T-cell (primary cell): ENCODE data around the gene SIL1. TPM values are rescaled to one million over a fixed set of nuclear protein-coding genes. Genes with fewer than 3 reads are reported as not detected.

Experiments used
- ATAC-seq, 4 experiments: fragments of 200-7000 bp in 3 of 4; fragments of 150-1000 bp in 1 of 4; cut with Tn5 transposase; replicated peaks in 1 of 4; 1 replicate in 3 of 4; 2 replicates in 1 of 4; pipeline ENCODE4 v1.10.0; 2021; ENCODE audit warnings: moderate library complexity in 3 of 4, mild to moderate bottlenecking in 2 of 4, moderate number of reproducible peaks in 1 of 4
- CTCF ChIA-PET, 2 donors: fragments of 300-600 bp; sonication (Branson Sonifier 250); formaldehyde crosslinking; loops; one replicate each; lab custom pipeline; 2022; ENCODE audit warnings: antibody characterized with exemption in 2 of 2; lab: Charles Lee
- POLR2A ChIA-PET, 2 donors: fragments of 300-600 bp; sonication (Branson Sonifier 250); formaldehyde crosslinking; loops; one replicate each; lab custom pipeline; 2022; ENCODE audit warnings: antibody characterized with exemption in 2 of 2; lab: Charles Lee
- DNase-seq, 35 experiments: peaks; one replicate each; pipeline versions ENCODE4 v3.0.0 to v3.0.0-alpha.2; 2013 to 2023
- H3K27ac ChIP-seq: one replicate; pipeline ENCODE4 v1.5.1; 2013; ENCODE audit warnings: low read length
- H3K27me3 ChIP-seq, 2 experiments: replicated peaks in 1 of 2; 1 replicate in 1 of 2; 2 replicates in 1 of 2; pipeline versions ENCODE4 v1.6.1 to v1.7.0; 2013; ENCODE audit warnings: low read length in 1 of 2, mixed read lengths in 1 of 2; ENCODE audit not compliant: control insufficient read depth in 2 of 2, insufficient read depth in 2 of 2; ENCODE audit errors: extremely low read depth in 1 of 2
- H3K36me3 ChIP-seq, 2 donors: 1 replicate in 1 of 2; 2 replicates in 1 of 2; pipeline versions ENCODE4 v1.6.1 to v1.7.0; 2013; ENCODE audit warnings: low read length in 1 of 2; ENCODE audit not compliant: control insufficient read depth in 2 of 2, insufficient read depth in 1 of 2; ENCODE audit errors: extremely low read depth in 1 of 2
- H3K4me1 ChIP-seq, 2 experiments: 1 replicate in 1 of 2; 2 replicates in 1 of 2; pipeline versions ENCODE4 v1.6.1 to v1.7.0; 2013; ENCODE audit warnings: low read length in 2 of 2, mixed read lengths in 1 of 2; ENCODE audit not compliant: insufficient read depth in 2 of 2, control insufficient read depth in 1 of 2; ENCODE audit errors: extremely low read depth in 1 of 2
- H3K4me3 ChIP-seq, 2 donors: 1 replicate in 1 of 2; 2 replicates in 1 of 2; pipeline versions ENCODE4 v1.5.1 to v1.7.0; 2013; ENCODE audit warnings: mild to moderate bottlenecking in 2 of 2, low read length in 1 of 2, moderate library complexity in 1 of 2; ENCODE audit not compliant: control insufficient read depth in 1 of 2; ENCODE audit errors: extremely low read depth in 1 of 2
- H3K9me3 ChIP-seq: 2 replicates; pipeline ENCODE4 v1.7.0; 2013
- H3K27ac Mint-ChIP-seq, 2 donors: one replicate each; pipeline ENCODE4 v1.8.0; 2020 to 2021; ENCODE audit warnings: mild to moderate bottlenecking in 2 of 2, mixed read lengths in 2 of 2
- H3K27me3 Mint-ChIP-seq, 2 donors: one replicate each; pipeline ENCODE4 v1.8.0; 2021 to 2022; ENCODE audit warnings: mixed read lengths in 2 of 2
- H3K36me3 Mint-ChIP-seq: one replicate; pipeline ENCODE4 v1.8.0; 2021; ENCODE audit warnings: mixed read lengths
- H3K4me1 Mint-ChIP-seq, 3 donors: one replicate each; pipeline ENCODE4 v1.8.0; 2020 to 2022; ENCODE audit warnings: mixed read lengths in 3 of 3, mild to moderate bottlenecking in 1 of 3
- H3K4me3 Mint-ChIP-seq, 3 donors: one replicate each; pipeline ENCODE4 v1.8.0; 2020 to 2022; ENCODE audit warnings: mild to moderate bottlenecking in 3 of 3, mixed read lengths in 3 of 3, moderate library complexity in 3 of 3
- H3K9me3 Mint-ChIP-seq, 3 donors: one replicate each; pipeline ENCODE4 v1.8.0; 2020 to 2022; ENCODE audit warnings: mixed read lengths in 3 of 3
- WGBS: methylation state at CpG from one replicate; pipeline ENCODE4 v1.1.5; 2013; ENCODE audit warnings: missing lambda C conversion rate; ENCODE audit not compliant: insufficient coverage; 5-methylcytosine and 5-hydroxymethylcytosine counted together
- total RNA-seq, 35 experiments: library from RNA in 6 of 35; stranded (reverse) in 6 of 35; fragments of 120-200 nt in 1 of 35; gene quantifications; one replicate each; pipeline versions ENCODE4 v1.2.1 to v1.2.4 and lab custom pipeline; 2013 to 2026

SIL1 gene
- total RNA-seq, 5 donors from 2014 or later (not counting 1 experiment from before 2014, with no cell fraction given) = 14.2 to 16.5 (median 15.8) TPM

- H3K27ac Mint-ChIP-seq = no peak overlapping the region
- Histone ChIP-seq H3K4me1 (no peaks in the 10 kb centered on the region), H3K4me3 (no peak overlapping the region), H3K27ac (no peak overlapping the region), H3K27me3 (no peaks in the 10 kb centered on the region), H3K36me3 (no peaks in the 10 kb centered on the region), H3K9me3 (no peaks in the 10 kb centered on the region)
- 60% methylated on average over 1 of the region's 3 CpGs for WGBS
- ChIA-PET POLR2A (no interaction called here), CTCF (no interaction called here)
- no peaks in the 10 kb centered on the region for H3K4me1 Mint-ChIP-seq
- DNase-seq (no peak), ATAC-seq (no peak)
- peaks cover 0 to 6% (median 0%) of the 10 kb centered on the region in 3 donors for H3K9me3 Mint-ChIP-seq
- H3K27me3 Mint-ChIP-seq = no peaks in the 10 kb centered on the region
- peaks cover 26% of the 10 kb centered on the region for H3K36me3 Mint-ChIP-seq
- no peak overlapping the region for H3K4me3 Mint-ChIP-seq
Observed at GRCh38 chr5:139004374-139005307, 193.5 kb downstream of the SIL1 start.

- CTCF ChIA-PET = no interaction called here
- no peaks in the 10 kb centered on the region for H3K4me1 ChIP-seq
- POLR2A ChIA-PET = no interaction called here
Observed at GRCh38 chr5:138999674-139000073, 198.5 kb downstream of the SIL1 start.

DNA sequence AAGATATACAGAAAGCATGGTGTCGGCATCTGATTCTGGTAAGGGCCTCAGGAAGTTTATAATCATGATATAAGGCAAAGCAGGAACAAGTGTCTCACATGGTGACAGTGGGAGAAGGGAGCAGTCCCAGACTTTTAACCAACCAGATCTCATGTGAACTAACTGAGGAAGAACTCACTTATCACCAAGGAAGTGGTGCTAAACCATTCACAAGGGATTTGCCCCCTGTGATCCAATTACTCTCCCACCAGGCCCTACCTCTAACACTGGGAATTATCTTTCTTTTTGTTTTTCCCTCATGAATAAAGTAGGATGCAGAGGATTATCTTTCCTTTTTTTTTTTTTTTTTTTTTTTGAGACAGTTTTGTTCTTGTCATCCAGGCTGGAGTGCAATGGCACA is 199.6 kb downstream of the SIL1 start:
- ChIA-PET CTCF (no interaction called here), POLR2A (no interaction called here)
- no peaks in the 10 kb centered on the region for H3K27me3 Mint-ChIP-seq
- no peaks in the 10 kb centered on the region for H3K4me1 Mint-ChIP-seq
- peaks cover 41% of the 10 kb centered on the region for H3K36me3 Mint-ChIP-seq
- no peaks in the 10 kb centered on the region for H3K36me3 ChIP-seq
- no peaks in the 10 kb centered on the region for H3K4me1 ChIP-seq
- no peak for DNase-seq
- H3K27ac Mint-ChIP-seq = no peak overlapping the region
- H3K27me3 ChIP-seq = no peaks in the 10 kb centered on the region
- H3K9me3 Mint-ChIP-seq = peaks cover 7 to 13% (median 7%) of the 10 kb centered on the region in 3 donors
- 100% methylated on average over 1 of the region's 1 CpG for WGBS
- no peak overlapping the region for H3K27ac ChIP-seq
- no peak overlapping the region for H3K4me3 ChIP-seq
- H3K9me3 ChIP-seq = no peaks in the 10 kb centered on the region
- ATAC-seq = no peak
- no peak overlapping the region for H3K4me3 Mint-ChIP-seq

More at GRCh38 chr5:138999674-139000073, 198.5 kb downstream of the SIL1 start:
- Mint-ChIP-seq H3K4me1 (no peaks in the 10 kb centered on the region), H3K27me3 (no peaks in the 10 kb centered on the region), H3K9me3 (peaks cover 7 to 16% (median 7%) of the 10 kb centered on the region in 3 donors), H3K4me3 (no peak overlapping the region), H3K36me3 (peaks cover 45% of the 10 kb centered on the region), H3K27ac (no peak overlapping the region)
- 100% methylated on average over 1 of the region's 1 CpG for WGBS
- Histone ChIP-seq H3K27me3 (no peaks in the 10 kb centered on the region), H3K36me3 (no peaks in the 10 kb centered on the region), H3K27ac (no peak overlapping the region), H3K4me3 (no peak overlapping the region), H3K9me3 (no peaks in the 10 kb centered on the region)
- no peak for DNase-seq
- ATAC-seq = no peak

- Histone ChIP-seq H3K4me3 (no peak overlapping the region), H3K27me3 (no peaks in the 10 kb centered on the region), H3K4me1 (no peaks in the 10 kb centered on the region), H3K36me3 (peaks cover 0 to under 1% of the 10 kb centered on the region in 2 donors), H3K9me3 (no peaks in the 10 kb centered on the region), H3K27ac (no peak overlapping the region)
- DNase-seq (no peak), ATAC-seq (no peak)
- H3K4me3 Mint-ChIP-seq = no peak overlapping the region
- no peak overlapping the region for H3K27ac Mint-ChIP-seq
- ChIA-PET POLR2A (no interaction called here), CTCF (no interaction called here)
- H3K36me3 Mint-ChIP-seq = peaks cover 32% of the 10 kb centered on the region
- peaks cover 7 to 13% (median 7%) of the 10 kb centered on the region in 3 donors for H3K9me3 Mint-ChIP-seq
- WGBS = no CpG with 5 or more reads among the region's 1 CpG
- H3K27me3 Mint-ChIP-seq = no peaks in the 10 kb centered on the region
- H3K4me1 Mint-ChIP-seq = no peaks in the 10 kb centered on the region
Observed at GRCh38 chr5:138996120-138996519, 202.0 kb downstream of the SIL1 start.

GRCh38 chr5:138990986-138991590 is 207.1 kb downstream of the SIL1 start:
- ChIA-PET CTCF (no interaction called here), POLR2A (interaction anchor here in 1 of 2 donors (1.0 kb wide), 1 partner anchor 9 kb away, joined by 5 read pairs; no protein-coding TSS in a partner anchor)
- Mint-ChIP-seq H3K36me3 (peaks cover 14% of the 10 kb centered on the region), H3K27me3 (no peaks in the 10 kb centered on the region), H3K4me1 (no peaks in the 10 kb centered on the region), H3K4me3 (no peak overlapping the region), H3K9me3 (peaks cover 0 to 3% (median 3%) of the 10 kb centered on the region in 3 donors), H3K27ac (no peak overlapping the region)
- no peaks in the 10 kb centered on the region for H3K4me1 ChIP-seq
- ATAC-seq (no peak), DNase-seq (no peak)
- H3K4me3 ChIP-seq = no peak overlapping the region
- no peaks in the 10 kb centered on the region for H3K27me3 ChIP-seq
- H3K36me3 ChIP-seq = peaks cover 0 to 3% of the 10 kb centered on the region in 2 donors
- H3K9me3 ChIP-seq = no peaks in the 10 kb centered on the region
- 88% methylated on average over 1 of the region's 4 CpGs for WGBS
- H3K27ac ChIP-seq = no peak overlapping the region

GRCh38 chr5:138989720-138990119 is 208.4 kb downstream of the SIL1 start:
- Mint-ChIP-seq H3K9me3 (no peaks in the 10 kb centered on the region), H3K36me3 (peaks cover 11% of the 10 kb centered on the region), H3K27me3 (no peaks in the 10 kb centered on the region), H3K27ac (no peak overlapping the region), H3K4me3 (no peak overlapping the region), H3K4me1 (no peaks in the 10 kb centered on the region)
- Histone ChIP-seq H3K27ac (no peak overlapping the region), H3K9me3 (no peaks in the 10 kb centered on the region), H3K36me3 (peaks cover 0 to 3% of the 10 kb centered on the region in 2 donors), H3K4me1 (no peaks in the 10 kb centered on the region), H3K4me3 (no peak overlapping the region), H3K27me3 (no peaks in the 10 kb centered on the region)
- ATAC-seq (no peak), DNase-seq (no peak)
- WGBS = 96% methylated on average over 6 of the region's 6 CpGs
- ChIA-PET CTCF (no interaction called here), POLR2A (no interaction called here)
